Measurements from ENCODE around the gene CRB3. TPM values are rescaled to one million over a fixed set of nuclear protein-coding genes. Genes with fewer than 3 reads are reported as not detected.
A peak's percentile ranks its signal among the peaks of the same experiment; 100 is the strongest.

The CRB3 gene
- total and polyA plus RNA-seq, 4 donors: 0.38 to 13.9 TPM; not detected in 2

DNA sequence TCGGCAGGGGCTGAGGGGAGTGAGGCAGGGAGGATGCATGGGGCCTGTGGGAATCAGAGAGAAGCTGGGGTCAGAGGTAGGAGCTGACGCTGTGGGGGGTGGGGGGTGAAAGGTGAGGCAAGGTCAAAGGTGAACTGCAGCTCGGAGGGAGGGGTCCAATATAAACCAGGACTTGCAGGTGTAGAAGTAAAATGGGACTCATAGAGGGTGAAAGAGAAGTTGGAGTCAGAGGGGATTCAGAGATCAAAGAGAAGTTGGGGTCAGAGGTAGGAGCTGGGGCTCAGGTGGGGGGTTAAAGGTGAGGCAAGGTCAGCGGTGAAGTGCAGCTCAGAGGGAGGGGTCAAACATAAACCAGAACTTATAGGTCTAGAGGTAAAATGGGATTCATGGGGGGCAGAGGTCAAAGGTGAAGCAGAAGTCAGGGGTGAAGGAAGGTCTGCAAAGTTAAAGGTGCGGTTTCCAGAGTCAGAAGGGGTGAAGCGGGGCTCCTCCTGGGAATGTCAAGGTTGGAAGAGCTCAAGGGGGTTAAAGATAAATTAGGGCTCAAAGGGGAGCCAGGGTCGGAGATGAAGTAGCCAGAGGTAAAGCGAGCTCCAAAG is 30.5 kb downstream of the CRB3 start:
- Histone ChIP-seq H3K4me1 (ENCODE audit: control insufficient read depth in 1 of 2, insufficient read depth in 2 of 2, low read length in 2 of 2) (no peaks in the 10 kb centered on the region), H3K4me3 (ENCODE audit: low read length in 2 of 2) (no peak overlapping the region), H3K36me3 (ENCODE audit: control insufficient read depth in 1 of 2, insufficient read depth in 2 of 2, low read length in 1 of 2) (no peaks in the 10 kb centered on the region), H3K27ac (ENCODE audit: low read depth in 1 of 2, low read length in 2 of 2) (no peak overlapping the region), H3K27me3 (ENCODE audit: control insufficient read depth in 1 of 2, insufficient read depth in 2 of 2, low read length in 1 of 2) (no peaks in the 10 kb centered on the region), H3K9me3 (ENCODE audit: control insufficient read depth, low read length) (peaks cover 6% of the 10 kb centered on the region)
- DNase-seq (no peak), ATAC-seq (ENCODE audit: low FRiP score) (no peak)
- WGBS, 2 donors: 82 to 87% methylated on average over 8 of the region's 8 CpGs
- intact Hi-C loops (cut with DNase I): no loop called here

DNA sequence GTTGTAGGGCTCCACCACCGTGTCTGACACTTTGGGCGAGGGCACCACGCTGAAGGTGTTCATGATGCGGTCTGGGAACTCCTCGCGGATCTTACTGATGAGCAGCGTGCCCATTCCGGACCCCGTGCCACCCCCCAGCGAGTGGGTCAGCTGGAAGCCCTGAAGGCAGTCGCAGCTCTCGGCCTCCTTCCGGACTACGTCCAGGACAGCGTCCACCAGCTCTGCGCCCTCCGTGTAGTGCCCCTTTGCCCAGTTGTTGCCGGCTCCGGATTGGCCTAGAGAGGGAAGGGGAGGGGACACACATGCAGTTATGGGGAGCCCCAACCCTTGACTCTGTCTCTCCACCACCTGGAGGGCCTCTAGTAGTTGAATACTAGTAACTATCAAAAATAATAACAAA is 31.9 kb downstream of the CRB3 start:
- intact Hi-C loops (cut with DNase I): no loop called here
- Histone ChIP-seq H3K27ac (ENCODE audit: low read depth in 1 of 2, low read length in 2 of 2) (no peak overlapping the region), H3K36me3 (ENCODE audit: control insufficient read depth in 1 of 2, insufficient read depth in 2 of 2, low read length in 1 of 2) (no peaks in the 10 kb centered on the region), H3K9me3 (ENCODE audit: control insufficient read depth, low read length) (peaks cover 6% of the 10 kb centered on the region), H3K4me3 (ENCODE audit: low read length in 2 of 2) (no peak overlapping the region), H3K27me3 (ENCODE audit: control insufficient read depth in 1 of 2, insufficient read depth in 2 of 2, low read length in 1 of 2) (no peaks in the 10 kb centered on the region), H3K4me1 (ENCODE audit: control insufficient read depth in 1 of 2, insufficient read depth in 2 of 2, low read length in 2 of 2) (no peaks in the 10 kb centered on the region)
- DNase-seq: no peak
- WGBS, 2 donors: 92 to 94% methylated on average over 19 of the region's 19 CpGs
- ATAC-seq (ENCODE audit: low FRiP score): no peak

DNA sequence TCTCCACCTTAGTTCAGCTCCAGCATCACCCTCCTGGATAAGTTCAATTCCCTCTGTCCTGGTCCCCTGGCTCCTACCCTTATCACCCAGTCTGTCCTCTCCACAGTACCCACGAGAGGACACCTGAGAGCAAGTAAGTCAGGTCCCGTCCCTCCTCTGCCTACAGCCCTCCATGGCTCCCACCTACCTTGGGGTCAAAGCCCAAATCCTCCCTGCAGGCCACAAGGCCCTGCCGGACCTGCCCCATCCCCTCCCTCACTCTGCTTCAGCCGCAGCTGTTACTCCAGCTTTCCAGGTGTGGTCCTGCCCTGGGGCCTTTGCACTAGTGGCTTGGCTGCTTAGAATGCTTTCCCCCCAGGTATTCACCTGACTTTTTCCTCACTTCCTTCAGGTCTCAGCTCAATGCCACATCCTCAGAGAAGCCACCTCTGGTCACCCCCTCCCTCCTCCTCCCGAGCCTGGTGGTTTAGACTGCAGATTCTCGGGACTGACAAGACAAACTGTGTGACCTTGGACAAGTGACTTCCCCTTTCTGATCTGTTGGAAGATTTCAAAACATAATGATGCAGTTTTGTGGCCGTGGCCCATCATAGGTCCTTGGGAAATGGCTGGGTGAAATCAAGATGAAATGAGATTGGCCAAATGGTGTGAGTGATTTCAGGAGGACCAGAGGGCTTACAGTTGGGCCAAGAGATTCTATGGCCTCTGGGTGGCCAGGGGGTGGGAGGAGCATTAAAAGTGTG is 34.4 kb downstream of the CRB3 start:
- DNase-seq (no peak), ATAC-seq (ENCODE audit: low FRiP score) (no peak)
- H3K4me1 ChIP-seq (ENCODE audit: control insufficient read depth in 1 of 2, insufficient read depth in 2 of 2, low read length in 2 of 2): no peaks in the 10 kb centered on the region
- H3K9me3 ChIP-seq (ENCODE audit: control insufficient read depth, low read length): no peaks in the 10 kb centered on the region
- H3K27me3 ChIP-seq (ENCODE audit: control insufficient read depth in 1 of 2, insufficient read depth in 2 of 2, low read length in 1 of 2): no peaks in the 10 kb centered on the region
- WGBS, 2 donors: 76 to 78% methylated on average over 7 of the region's 7 CpGs
- intact Hi-C loops (cut with DNase I): no loop called here
- no peak overlapping the region for H3K4me3 ChIP-seq (ENCODE audit: low read length in 2 of 2)
- H3K36me3 ChIP-seq (ENCODE audit: control insufficient read depth in 1 of 2, insufficient read depth in 2 of 2, low read length in 1 of 2): no peaks in the 10 kb centered on the region
- H3K27ac ChIP-seq (ENCODE audit: low read depth in 1 of 2, low read length in 2 of 2): no peak overlapping the region

DNA sequence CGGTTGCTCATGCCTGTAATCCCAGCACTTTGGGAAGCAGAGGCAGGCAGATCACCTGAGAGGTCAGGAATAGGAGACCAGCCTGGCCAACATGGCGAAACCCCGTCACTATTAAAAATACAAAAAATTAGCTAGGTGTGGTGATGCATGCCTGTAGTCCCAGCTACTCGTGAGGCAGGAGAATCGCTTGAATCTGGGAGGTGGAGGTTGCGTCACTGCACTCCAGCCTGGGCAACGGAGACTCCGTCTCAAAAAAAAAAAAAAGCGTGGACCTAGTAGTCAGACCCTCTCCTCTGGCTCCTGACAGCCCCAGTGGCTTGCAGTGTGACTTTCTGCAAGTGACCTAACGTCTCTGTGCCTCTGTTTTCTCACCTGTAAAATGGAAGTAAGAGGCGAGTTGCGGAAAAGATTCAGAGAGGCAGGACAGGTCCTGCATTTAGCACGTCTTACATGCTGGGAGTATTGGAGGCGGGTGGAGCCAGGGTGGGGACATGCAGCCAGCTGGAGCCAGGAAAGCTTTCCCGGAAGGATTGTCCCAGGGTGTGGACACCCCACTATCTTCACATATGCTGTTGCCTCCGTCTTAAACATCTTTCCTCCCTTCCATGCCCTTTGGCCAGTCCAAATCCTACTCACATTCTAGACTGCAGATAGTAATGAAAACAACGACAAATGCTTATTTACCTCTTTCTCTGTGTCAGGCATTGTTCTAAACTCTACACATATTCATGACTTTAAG is 35.1 kb downstream of the CRB3 start:
- H3K36me3 ChIP-seq (ENCODE audit: control insufficient read depth in 1 of 2, insufficient read depth in 2 of 2, low read length in 1 of 2): no peaks in the 10 kb centered on the region
- no peaks in the 10 kb centered on the region for H3K4me1 ChIP-seq (ENCODE audit: control insufficient read depth in 1 of 2, insufficient read depth in 2 of 2, low read length in 2 of 2)
- no peaks in the 10 kb centered on the region for H3K9me3 ChIP-seq (ENCODE audit: control insufficient read depth, low read length)
- H3K27me3 ChIP-seq (ENCODE audit: control insufficient read depth in 1 of 2, insufficient read depth in 2 of 2, low read length in 1 of 2): no peaks in the 10 kb centered on the region
- no peak overlapping the region for H3K27ac ChIP-seq (ENCODE audit: low read depth in 1 of 2, low read length in 2 of 2)
- DNase-seq (no peak), ATAC-seq (ENCODE audit: low FRiP score) (no peak)
- intact Hi-C loops (cut with DNase I): no loop called here
- WGBS, 2 donors: 70 to 78% methylated on average over 17 of the region's 17 CpGs
- H3K4me3 ChIP-seq (ENCODE audit: low read length in 2 of 2): no peak overlapping the region

DNA sequence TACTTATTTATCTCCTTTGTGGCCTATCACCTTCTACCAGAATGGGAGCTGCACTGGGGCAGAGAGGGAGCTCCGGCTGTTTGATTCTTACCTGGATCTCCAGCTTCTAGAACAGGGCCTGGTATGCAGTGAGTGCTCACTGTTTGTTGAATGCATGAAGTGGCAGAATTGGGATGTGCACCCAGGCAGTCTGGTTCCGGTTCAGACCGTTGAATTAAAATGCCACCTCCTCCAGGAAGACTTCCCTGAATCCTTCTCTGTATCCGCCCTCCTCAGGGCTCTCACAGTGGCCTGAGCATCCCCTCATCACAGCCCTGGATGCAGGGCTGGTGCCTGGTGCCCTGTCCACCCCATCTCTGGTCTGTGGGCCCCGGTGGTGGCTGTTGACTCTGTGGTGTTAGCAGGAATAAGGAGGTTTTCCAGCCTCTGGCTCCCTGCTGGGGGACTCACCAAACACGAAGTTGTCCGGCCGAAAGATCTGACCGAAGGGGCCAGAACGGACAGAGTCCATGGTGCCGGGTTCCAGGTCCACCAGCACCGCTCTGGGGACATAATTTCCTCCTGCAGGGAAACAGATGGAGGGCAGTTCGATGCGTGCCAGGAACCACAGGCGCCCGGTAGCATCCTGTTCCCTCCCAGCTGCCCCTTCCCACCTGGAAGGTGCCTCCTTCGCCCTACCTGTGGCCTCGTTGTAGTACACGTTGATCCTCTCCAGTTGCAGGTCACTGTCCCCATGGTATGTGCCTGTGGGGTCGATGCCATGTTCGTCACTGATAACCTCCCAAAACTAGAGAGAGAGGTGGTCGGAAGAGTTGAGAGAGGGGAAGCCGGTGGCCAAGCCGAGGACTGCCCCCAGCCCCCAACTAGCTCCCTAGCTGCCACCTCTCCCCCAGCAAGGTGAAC is 37.0 kb downstream of the CRB3 start:
- no peak overlapping the region for H3K27ac ChIP-seq (ENCODE audit: low read depth in 1 of 2, low read length in 2 of 2)
- no peaks in the 10 kb centered on the region for H3K27me3 ChIP-seq (ENCODE audit: control insufficient read depth in 1 of 2, insufficient read depth in 2 of 2, low read length in 1 of 2)
- H3K36me3 ChIP-seq (ENCODE audit: control insufficient read depth in 1 of 2, insufficient read depth in 2 of 2, low read length in 1 of 2): no peaks in the 10 kb centered on the region
- ATAC-seq (ENCODE audit: low FRiP score): no peak
- 50 to 54% methylated on average over 24 of the region's 24 CpGs for WGBS, 2 donors
- no peaks in the 10 kb centered on the region for H3K4me1 ChIP-seq (ENCODE audit: control insufficient read depth in 1 of 2, insufficient read depth in 2 of 2, low read length in 2 of 2)
- no peaks in the 10 kb centered on the region for H3K9me3 ChIP-seq (ENCODE audit: control insufficient read depth, low read length)
- no peak for DNase-seq
- H3K4me3 ChIP-seq (ENCODE audit: low read length in 2 of 2): no peak overlapping the region
- intact Hi-C loops (cut with DNase I): no loop called here

DNA sequence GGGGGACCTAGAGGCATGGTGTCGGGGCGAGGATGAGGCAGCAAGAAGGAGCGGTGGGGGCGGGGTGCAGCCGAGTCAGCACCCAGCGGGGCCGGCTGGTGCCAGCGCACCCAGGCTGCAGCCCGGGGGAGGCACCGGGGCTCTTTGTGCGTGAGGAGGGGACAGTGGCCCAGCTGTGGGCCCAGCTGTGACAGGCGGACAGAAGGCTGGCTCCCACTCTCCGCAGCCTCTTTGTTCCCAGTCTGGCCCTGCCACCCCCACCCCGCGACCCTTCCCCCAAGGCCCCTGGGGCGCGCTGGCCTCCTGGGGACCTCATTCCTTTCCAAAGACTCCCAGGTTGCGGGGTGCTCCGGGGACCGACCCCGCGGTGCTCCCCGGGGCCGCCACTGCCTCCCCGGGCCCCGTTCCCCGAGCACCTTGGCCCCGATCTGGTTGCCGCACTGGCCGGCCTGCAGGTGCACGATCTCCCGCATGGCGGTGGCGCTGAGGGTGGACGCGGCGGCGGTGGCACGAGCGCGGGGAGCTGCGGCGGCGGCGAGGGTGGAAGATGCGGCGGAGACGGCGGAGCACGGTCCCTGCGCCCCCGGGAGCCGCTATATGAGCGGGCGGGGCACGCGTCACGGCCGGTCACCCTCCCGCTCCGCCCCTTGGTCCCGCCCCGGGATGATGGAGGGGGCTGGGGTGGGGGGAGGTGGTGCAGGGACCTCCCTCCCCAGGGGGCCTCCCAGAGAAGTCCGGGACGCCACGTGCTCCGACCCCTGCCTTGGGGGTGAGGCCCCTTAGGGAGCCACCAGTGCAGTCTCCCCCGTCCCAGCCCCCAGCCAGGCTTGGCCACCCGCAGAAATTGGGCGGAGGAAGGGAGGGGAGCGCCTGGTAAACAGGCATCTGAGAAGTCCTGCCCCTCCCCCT is 37.9 kb downstream of the CRB3 start, which contains the start of gene TUBB4A:
Gene TUBB4A (minus strand): TSS at position 570 of the 909 bp plus-strand sequence. CDS start 97 bp downstream, at position 473.
- Histone ChIP-seq H3K27ac (ENCODE audit: low read depth in 1 of 2, low read length in 2 of 2) (no peak within 1 kb of the TSS), H3K4me1 (ENCODE audit: control insufficient read depth in 1 of 2, insufficient read depth in 2 of 2, low read length in 2 of 2) (no peaks in the 10 kb centered on the region), H3K27me3 (ENCODE audit: control insufficient read depth in 1 of 2, insufficient read depth in 2 of 2, low read length in 1 of 2) (no peaks in the 10 kb centered on the region), H3K4me3 (ENCODE audit: low read length in 2 of 2) (peak within 1 kb of the TSS in 1 of 2 donors; percentile 16), H3K9me3 (ENCODE audit: control insufficient read depth, low read length) (no peaks in the 10 kb centered on the region), H3K36me3 (ENCODE audit: control insufficient read depth in 1 of 2, insufficient read depth in 2 of 2, low read length in 1 of 2) (no peaks in the 10 kb centered on the region)
- 1% methylated on average over 48 to 71 of the region's 71 CpGs for WGBS, 2 donors
- peak; percentile 22 for ATAC-seq (ENCODE audit: low FRiP score)
- intact Hi-C loops (cut with DNase I): no loop called here
- DNase-seq: no peak

DNA sequence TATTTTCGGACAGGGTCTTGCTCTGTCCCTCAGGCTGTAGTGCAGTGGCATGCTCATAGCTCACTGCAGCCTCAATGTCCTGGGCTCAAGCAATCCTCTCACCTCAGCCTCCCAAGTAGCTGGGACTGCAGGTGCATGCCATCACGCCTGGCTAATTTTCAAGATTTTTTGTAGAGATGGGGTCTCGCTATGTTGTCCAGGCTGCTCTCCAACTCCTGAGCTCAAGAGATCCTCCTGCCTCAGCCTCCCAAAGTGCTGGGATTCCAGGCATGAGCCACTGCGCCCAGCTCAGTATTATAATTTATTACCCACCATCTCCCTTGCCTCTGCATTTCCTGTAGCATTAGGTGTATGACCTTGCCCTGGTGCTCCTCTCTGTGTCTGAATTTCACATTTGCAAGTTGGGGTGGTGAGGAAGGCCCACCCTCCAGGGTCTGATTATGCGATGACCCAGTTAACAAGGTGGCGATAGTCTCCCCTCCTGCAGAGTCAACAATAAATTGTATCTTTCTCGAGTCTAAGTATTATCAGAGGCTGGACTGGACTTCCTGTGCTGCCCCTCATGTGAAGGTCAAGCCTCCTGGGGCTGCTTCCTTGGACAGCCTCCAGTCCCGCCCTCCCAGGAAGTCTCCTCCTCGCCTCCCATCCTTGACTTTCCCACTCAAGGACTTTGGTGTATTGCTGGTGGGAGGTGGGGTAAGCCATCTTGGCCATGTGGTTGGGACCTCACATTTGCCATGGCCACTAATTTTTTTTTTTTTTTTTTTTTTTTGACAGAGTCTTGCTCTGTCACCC is 39.5 kb downstream of the CRB3 start:
- H3K4me3 ChIP-seq (ENCODE audit: low read length in 2 of 2): no peak overlapping the region
- no peak for ATAC-seq (ENCODE audit: low FRiP score)
- DNase-seq: no peak
- H3K27ac ChIP-seq (ENCODE audit: low read depth in 1 of 2, low read length in 2 of 2): no peak overlapping the region
- no peaks in the 10 kb centered on the region for H3K4me1 ChIP-seq (ENCODE audit: control insufficient read depth in 1 of 2, insufficient read depth in 2 of 2, low read length in 2 of 2)
- 77 to 79% methylated on average over 9 of the region's 9 CpGs for WGBS, 2 donors
- no peaks in the 10 kb centered on the region for H3K27me3 ChIP-seq (ENCODE audit: control insufficient read depth in 1 of 2, insufficient read depth in 2 of 2, low read length in 1 of 2)
- no peaks in the 10 kb centered on the region for H3K36me3 ChIP-seq (ENCODE audit: control insufficient read depth in 1 of 2, insufficient read depth in 2 of 2, low read length in 1 of 2)
- H3K9me3 ChIP-seq (ENCODE audit: control insufficient read depth, low read length): no peaks in the 10 kb centered on the region
- intact Hi-C loops (cut with DNase I): no loop called here

Data from aorta (tissue), 5 donors.